IMR-90 (cell line): ENCODE measurements around the gene CREG2.

Experiments used
- BHLHE40 ChIP-seq: fragments of 150-350 bp; IDR thresholded peaks from 2 replicates; pipeline ENCODE4 v1.6.1; 2016; ENCODE audit warnings: mild to moderate bottlenecking, low read depth, low read length
- CEBPB ChIP-seq: IDR thresholded peaks from 2 replicates; pipeline ENCODE4 v1.6.1; 2012; ENCODE audit warnings: low read depth, low read length, improper control_type of control experiment
- CHD1 ChIP-seq: IDR thresholded peaks from 2 replicates; pipeline ENCODE4 v1.6.1; 2012; ENCODE audit warnings: low read depth, low read length, improper control_type of control experiment
- FOS ChIP-seq: fragments of 150-350 bp; IDR thresholded peaks from 2 replicates; pipeline ENCODE4 v1.6.1; 2016; ENCODE audit warnings: low read depth, low read length
- MAFK ChIP-seq: IDR thresholded peaks from 2 replicates; pipeline ENCODE4 v1.6.1; 2012; ENCODE audit warnings: low read depth, low read length, improper control_type of control experiment
- MAZ ChIP-seq: IDR thresholded peaks from 2 replicates; pipeline ENCODE4 v1.6.1; 2012; ENCODE audit warnings: low read depth, mild to moderate bottlenecking, low read length, improper control_type of control experiment, moderate library complexity, borderline replicate concordance
- MXI1 ChIP-seq: IDR thresholded peaks from 2 replicates; pipeline ENCODE4 v1.6.1; 2012; ENCODE audit warnings: low read depth, mild to moderate bottlenecking, low read length, moderate library complexity, borderline replicate concordance
- POLR2A ChIP-seq: IDR thresholded peaks from 2 replicates; pipeline ENCODE4 v1.6.1; 2012; ENCODE audit warnings: mild to moderate bottlenecking, low read depth, low read length
- RAD21 ChIP-seq: IDR thresholded peaks from 2 replicates; pipeline ENCODE4 v1.6.1; 2012; ENCODE audit warnings: low read length, improper control_type of control experiment
- RCOR1 ChIP-seq: IDR thresholded peaks from 2 replicates; pipeline ENCODE4 v1.6.1; 2012; ENCODE audit warnings: mild to moderate bottlenecking, low read length, improper control_type of control experiment; ENCODE audit not compliant: insufficient replicate concordance
- RFX5 ChIP-seq: IDR thresholded peaks from 2 replicates; pipeline ENCODE4 v1.8.0; 2012; ENCODE audit warnings: low read depth, mild to moderate bottlenecking, low read length, moderate library complexity
- SMC3 ChIP-seq: fragments of 150-350 bp; IDR thresholded peaks from 2 replicates; pipeline ENCODE4 v1.6.1; 2016; ENCODE audit warnings: low read depth, mild to moderate bottlenecking, antibody characterized with exemption, low read length, moderate library complexity
- TF ChIP-seq, protein P1 (sequence below): conservative IDR thresholded peaks from 2 replicates; pipeline ENCODE4 v1.5.1; 2012; ENCODE audit warnings: mild to moderate bottlenecking, low read depth, low read length, improper control_type of control experiment
- TF ChIP-seq, protein P2 (sequence below): fragments of 150-350 bp; IDR thresholded peaks from 2 replicates; pipeline ENCODE4 v1.6.1; 2017; ENCODE audit warnings: mild to moderate bottlenecking, antibody characterized with exemption, low read length, low read depth

DNA sequence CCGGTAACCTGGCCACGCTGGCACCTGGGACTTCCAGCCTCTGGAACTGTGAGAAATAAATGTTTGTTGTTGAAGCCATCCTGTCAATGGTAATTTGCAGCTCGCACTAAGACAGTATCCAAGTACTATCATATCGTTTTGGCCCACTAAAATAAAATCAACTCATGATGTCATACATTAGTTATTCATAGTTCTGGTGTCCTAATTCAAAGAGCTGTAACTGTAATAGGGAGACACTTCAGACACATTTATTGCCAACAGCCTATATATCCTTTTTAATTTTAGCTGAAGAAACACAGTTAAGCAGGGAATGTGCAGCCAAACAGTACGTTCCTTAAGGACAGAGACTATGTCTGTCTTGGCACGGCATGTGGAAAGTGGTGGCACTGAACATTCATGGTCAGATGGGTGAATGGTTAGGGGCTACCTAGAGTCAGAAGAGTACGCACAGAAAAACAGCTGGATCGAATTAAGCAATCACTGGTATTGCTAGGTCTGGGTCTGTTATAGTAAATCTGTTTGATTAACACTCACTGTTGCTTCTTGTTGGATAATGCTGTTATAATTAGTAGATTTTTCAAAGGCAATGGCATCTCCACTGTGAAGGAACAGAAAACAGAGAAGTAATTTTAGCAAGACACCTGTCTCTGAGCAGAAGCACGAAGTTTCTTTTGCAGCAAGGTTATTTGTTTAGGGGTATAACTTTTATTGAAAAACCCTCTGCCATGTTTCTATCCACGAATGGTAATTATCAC, 41.3 kb upstream of the CREG2 start:
- TF ChIP-seq, protein P1, sequence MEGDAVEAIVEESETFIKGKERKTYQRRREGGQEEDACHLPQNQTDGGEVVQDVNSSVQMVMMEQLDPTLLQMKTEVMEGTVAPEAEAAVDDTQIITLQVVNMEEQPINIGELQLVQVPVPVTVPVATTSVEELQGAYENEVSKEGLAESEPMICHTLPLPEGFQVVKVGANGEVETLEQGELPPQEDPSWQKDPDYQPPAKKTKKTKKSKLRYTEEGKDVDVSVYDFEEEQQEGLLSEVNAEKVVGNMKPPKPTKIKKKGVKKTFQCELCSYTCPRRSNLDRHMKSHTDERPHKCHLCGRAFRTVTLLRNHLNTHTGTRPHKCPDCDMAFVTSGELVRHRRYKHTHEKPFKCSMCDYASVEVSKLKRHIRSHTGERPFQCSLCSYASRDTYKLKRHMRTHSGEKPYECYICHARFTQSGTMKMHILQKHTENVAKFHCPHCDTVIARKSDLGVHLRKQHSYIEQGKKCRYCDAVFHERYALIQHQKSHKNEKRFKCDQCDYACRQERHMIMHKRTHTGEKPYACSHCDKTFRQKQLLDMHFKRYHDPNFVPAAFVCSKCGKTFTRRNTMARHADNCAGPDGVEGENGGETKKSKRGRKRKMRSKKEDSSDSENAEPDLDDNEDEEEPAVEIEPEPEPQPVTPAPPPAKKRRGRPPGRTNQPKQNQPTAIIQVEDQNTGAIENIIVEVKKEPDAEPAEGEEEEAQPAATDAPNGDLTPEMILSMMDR: no peak
- TF ChIP-seq POLR2A: no peak
- no peak for TF ChIP-seq RFX5
- no peak for TF ChIP-seq MAFK
- no peak for TF ChIP-seq FOS
- TF ChIP-seq, protein P2, sequence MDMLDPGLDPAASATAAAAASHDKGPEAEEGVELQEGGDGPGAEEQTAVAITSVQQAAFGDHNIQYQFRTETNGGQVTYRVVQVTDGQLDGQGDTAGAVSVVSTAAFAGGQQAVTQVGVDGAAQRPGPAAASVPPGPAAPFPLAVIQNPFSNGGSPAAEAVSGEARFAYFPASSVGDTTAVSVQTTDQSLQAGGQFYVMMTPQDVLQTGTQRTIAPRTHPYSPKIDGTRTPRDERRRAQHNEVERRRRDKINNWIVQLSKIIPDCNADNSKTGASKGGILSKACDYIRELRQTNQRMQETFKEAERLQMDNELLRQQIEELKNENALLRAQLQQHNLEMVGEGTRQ: no peak
- no peak for TF ChIP-seq CEBPB
- TF ChIP-seq MXI1: no peak
- TF ChIP-seq BHLHE40: no peak
- no peak for TF ChIP-seq RCOR1
- TF ChIP-seq CHD1: no peak
- TF ChIP-seq MAZ: no peak
- TF ChIP-seq SMC3: no peak
- no peak for TF ChIP-seq RAD21
